Common myeloid progenitor, CD34-positive (primary cell): ENCODE measurements around the gene FMO1.

ENCODE experiments used
- CTCF ChIA-PET: fragments of 350-600 bp; sonication (Branson Sonifier 250); formaldehyde crosslinking; loops from one replicate; lab custom pipeline; 2021; ENCODE audit warnings: antibody characterized with exemption; lab: Charles Lee
- POLR2A ChIA-PET: fragments of 350-600 bp; sonication (Branson Sonifier 250); formaldehyde crosslinking; loops from one replicate; lab custom pipeline; 2021; ENCODE audit warnings: antibody characterized with exemption; lab: Charles Lee
- DNase-seq, 3 donors: peaks; one replicate each; pipeline versions ENCODE4 v3.0.0 to v3.0.0-alpha.2; 2013
- H3K27ac ChIP-seq, 2 experiments: 1 replicate in 1 of 2; 2 replicates in 1 of 2; pipeline ENCODE4 v1.7.0; 2013; ENCODE audit warnings: inconsistent platforms in 2 of 2, low read length in 2 of 2, mild to moderate bottlenecking in 2 of 2, low read depth in 1 of 2, moderate library complexity in 1 of 2; ENCODE audit not compliant: severe bottlenecking in 2 of 2, insufficient read depth in 1 of 2, poor library complexity in 1 of 2
- H3K27me3 ChIP-seq, 5 experiments: replicated peaks in 2 of 5; 1 replicate in 3 of 5; 2 replicates in 2 of 5; pipeline versions ENCODE4 v1.6.1 to v1.7.0; 2013; ENCODE audit warnings: low read length in 4 of 5, mild to moderate bottlenecking in 2 of 5, moderate library complexity in 2 of 5, inconsistent platforms in 1 of 5; ENCODE audit not compliant: insufficient read depth in 5 of 5, control insufficient read depth in 4 of 5
- H3K36me3 ChIP-seq, 4 experiments: 1 replicate in 2 of 4; 2 replicates in 2 of 4; pipeline versions ENCODE4 v1.6.1 to v1.7.0; 2013; ENCODE audit warnings: low read length in 3 of 4, control low read depth in 1 of 4, mild to moderate bottlenecking in 1 of 4; ENCODE audit not compliant: control insufficient read depth in 4 of 4, insufficient read depth in 4 of 4
- H3K4me1 ChIP-seq, 4 experiments: 1 replicate in 3 of 4; 2 replicates in 1 of 4; pipeline versions ENCODE4 v1.6.1 to v1.7.1; 2013; ENCODE audit warnings: low read length in 3 of 4, mild to moderate bottlenecking in 3 of 4, control low read depth in 1 of 4, inconsistent platforms in 1 of 4, moderate library complexity in 1 of 4; ENCODE audit not compliant: control insufficient read depth in 4 of 4, insufficient read depth in 4 of 4; ENCODE audit errors: control extremely low read depth in 1 of 4
- H3K4me3 ChIP-seq, 7 experiments: 1 replicate in 4 of 7; 2 replicates in 3 of 7; pipeline versions ENCODE4 v1.5.1 to v1.7.0; 2013; ENCODE audit warnings: mild to moderate bottlenecking in 7 of 7, low read length in 6 of 7, moderate library complexity in 6 of 7, inconsistent platforms in 2 of 7, low read depth in 2 of 7, control low read depth in 1 of 7; ENCODE audit not compliant: insufficient read depth in 4 of 7, control insufficient read depth in 1 of 7; ENCODE audit errors: extremely low read depth in 1 of 7
- H3K9me3 ChIP-seq, 5 experiments: 1 replicate in 4 of 5; 2 replicates in 1 of 5; pipeline versions ENCODE4 v1.6.1 to v1.7.1; 2013; ENCODE audit warnings: low read length in 4 of 5, mild to moderate bottlenecking in 2 of 5, inconsistent platforms in 1 of 5, low read depth in 1 of 5, moderate library complexity in 1 of 5; ENCODE audit not compliant: control insufficient read depth in 4 of 5, insufficient read depth in 2 of 5; ENCODE audit errors: control extremely low read depth in 1 of 5
- WGBS: methylation state at CpG from one replicate; pipeline ENCODE4 v1.1.5; 2013; ENCODE audit not compliant: insufficient coverage; 5-methylcytosine and 5-hydroxymethylcytosine counted together

The FMO1 gene

GRCh38 chr1:171295821-171296220 is 47.5 kb downstream of the FMO1 start:
- no peak overlapping the region for H3K4me3 ChIP-seq
- H3K4me1 ChIP-seq: no peaks in the 10 kb centered on the region
- 80% methylated on average over 1 of the region's 3 CpGs for WGBS
- CTCF ChIA-PET: interaction anchor here (0.6 kb wide), 1 partner anchor 45 kb away, joined by 3 read pairs; no protein-coding TSS in a partner anchor
- POLR2A ChIA-PET: no interaction called here
- peaks cover 0 to 4% (median 0%) of the 10 kb centered on the region in 5 experiments for H3K27me3 ChIP-seq
- no peak overlapping the region for H3K27ac ChIP-seq
- peaks cover 3 to 12% (median 7%) of the 10 kb centered on the region in 5 experiments for H3K9me3 ChIP-seq
- no peaks in the 10 kb centered on the region for H3K36me3 ChIP-seq
- DNase-seq: no peak

- H3K36me3 ChIP-seq: no peaks in the 10 kb centered on the region
- ChIA-PET POLR2A (no interaction called here), CTCF (interaction anchor here (2.2 kb wide), 1 partner anchor 51 kb away, joined by 7 read pairs; no protein-coding TSS in a partner anchor)
- H3K4me3 ChIP-seq: no peak overlapping the region
- peaks cover 0 to 4% (median 0%) of the 10 kb centered on the region in 5 experiments for H3K27me3 ChIP-seq
- 100% methylated on average over 1 of the region's 2 CpGs for WGBS
- no peak overlapping the region for H3K27ac ChIP-seq
- H3K9me3 ChIP-seq: peaks cover 6 to 18% (median 7%) of the 10 kb centered on the region in 5 experiments
- no peak for DNase-seq
- H3K4me1 ChIP-seq: no peaks in the 10 kb centered on the region
Observed at GRCh38 chr1:171296897-171297296, 48.6 kb downstream of the FMO1 start.

- DNase-seq: no peak
- POLR2A ChIA-PET: no interaction called here
- no peaks in the 10 kb centered on the region for H3K36me3 ChIP-seq
- CTCF ChIA-PET: interaction anchor here (0.6 to 2.2 kb wide), 2 partner anchors 53 to 294 kb away, joined by 4 to 7 read pairs; no protein-coding TSS in a partner anchor
- H3K9me3 ChIP-seq: peaks cover 6 to 18% (median 7%) of the 10 kb centered on the region in 5 experiments
- H3K4me1 ChIP-seq: no peaks in the 10 kb centered on the region
- H3K27ac ChIP-seq: no peak overlapping the region
- H3K27me3 ChIP-seq: peaks cover 0 to 2% (median 0%) of the 10 kb centered on the region in 5 experiments
- 98% methylated on average over 3 of the region's 4 CpGs for WGBS
- no peak overlapping the region for H3K4me3 ChIP-seq
Observed at GRCh38 chr1:171298696-171299095, 50.4 kb downstream of the FMO1 start.

GRCh38 chr1:171299342-171299741 is 51.0 kb downstream of the FMO1 start:
- H3K36me3 ChIP-seq: no peaks in the 10 kb centered on the region
- no peak overlapping the region for H3K27ac ChIP-seq
- CTCF ChIA-PET: no interaction called here
- DNase-seq: no peak
- H3K9me3 ChIP-seq: peaks cover 6 to 18% (median 7%) of the 10 kb centered on the region in 5 experiments
- H3K4me1 ChIP-seq: no peaks in the 10 kb centered on the region
- POLR2A ChIA-PET: no interaction called here
- 100% methylated on average over 1 of the region's 2 CpGs for WGBS
- peaks cover 0 to 2% (median 0%) of the 10 kb centered on the region in 5 experiments for H3K27me3 ChIP-seq
- no peak overlapping the region for H3K4me3 ChIP-seq

GRCh38 chr1:171300401-171300800 is 52.1 kb downstream of the FMO1 start:
- no peak overlapping the region for H3K4me3 ChIP-seq
- ChIA-PET CTCF (interaction anchor here (1.8 kb wide), 1 partner anchor 12 kb away, joined by 7 read pairs; no protein-coding TSS in a partner anchor), POLR2A (no interaction called here)
- peaks cover 0 to 2% (median 0%) of the 10 kb centered on the region in 5 experiments for H3K27me3 ChIP-seq
- no peaks in the 10 kb centered on the region for H3K36me3 ChIP-seq
- no peak overlapping the region for H3K27ac ChIP-seq
- no peaks in the 10 kb centered on the region for H3K4me1 ChIP-seq
- no peak for DNase-seq
- peaks cover 6 to 18% (median 7%) of the 10 kb centered on the region in 5 experiments for H3K9me3 ChIP-seq
- WGBS: no CpG with 5 or more reads among the region's 1 CpG

- no peaks in the 10 kb centered on the region for H3K27me3 ChIP-seq
- no peak for DNase-seq
- no peaks in the 10 kb centered on the region for H3K9me3 ChIP-seq
- POLR2A ChIA-PET: no interaction called here
- H3K27ac ChIP-seq: no peak overlapping the region
- CTCF ChIA-PET: no interaction called here
- WGBS: 100% methylated on average over 1 of the region's 3 CpGs
- H3K36me3 ChIP-seq: no peaks in the 10 kb centered on the region
- no peak overlapping the region for H3K4me3 ChIP-seq
- H3K4me1 ChIP-seq: peaks cover 0 to 10% (median 5%) of the 10 kb centered on the region in 4 experiments
Observed at GRCh38 chr1:171310661-171311087, 62.4 kb downstream of the FMO1 start.

GRCh38 chr1:171311771-171312558 is 63.7 kb downstream of the FMO1 start:
- ChIA-PET POLR2A (no interaction called here), CTCF (interaction anchor here (1.4 to 2.9 kb wide), 4 partner anchors 9 to 85 kb away, joined by 4 to 38 read pairs (median 6); no protein-coding TSS in a partner anchor)
- DNase-seq: no peak
- Histone ChIP-seq H3K36me3 (no peaks in the 10 kb centered on the region), H3K4me1 (peaks cover 0 to 10% (median 5%) of the 10 kb centered on the region in 4 experiments), H3K27ac (no peak overlapping the region), H3K9me3 (no peaks in the 10 kb centered on the region), H3K4me3 (no peak overlapping the region), H3K27me3 (no peaks in the 10 kb centered on the region)
- WGBS: 93% methylated on average over 5 of the region's 8 CpGs
